Esophagus (tissue), 2 donors: ENCODE measurements around the gene TMEM175. TPM values are rescaled to one million over a fixed set of nuclear protein-coding genes. Genes with fewer than 3 reads are reported as not detected.

Experiments used
- H3K27ac ChIP-seq, 2 donors: one replicate each; pipeline ENCODE4 v1.5.1; 2013; ENCODE audit warnings: low read depth in 2 of 2, mild to moderate bottlenecking in 2 of 2, inconsistent platforms in 1 of 2, low read length in 1 of 2, moderate library complexity in 1 of 2
- H3K27me3 ChIP-seq, 2 donors: one replicate each; pipeline ENCODE4 v1.6.1; 2013; ENCODE audit warnings: low read length in 2 of 2, control low read depth in 1 of 2, mild to moderate bottlenecking in 1 of 2; ENCODE audit not compliant: insufficient read depth in 2 of 2, control insufficient read depth in 1 of 2
- H3K36me3 ChIP-seq, 2 donors: one replicate each; pipeline ENCODE4 v1.6.1; 2013; ENCODE audit warnings: low read length in 1 of 2; ENCODE audit not compliant: control insufficient read depth in 2 of 2, insufficient read depth in 2 of 2
- H3K4me1 ChIP-seq, 2 donors: one replicate each; pipeline ENCODE4 v1.6.1; 2013; ENCODE audit warnings: low read length in 1 of 2; ENCODE audit not compliant: control insufficient read depth in 2 of 2, insufficient read depth in 2 of 2
- H3K4me3 ChIP-seq, 2 donors: one replicate each; pipeline ENCODE4 v1.5.1; 2013; ENCODE audit warnings: low read length in 2 of 2, mild to moderate bottlenecking in 2 of 2, low read depth in 1 of 2, moderate library complexity in 1 of 2
- H3K9me3 ChIP-seq, 2 donors: one replicate each; pipeline ENCODE4 v1.6.1; 2013; ENCODE audit warnings: mild to moderate bottlenecking in 2 of 2, low read depth in 1 of 2, low read length in 1 of 2, moderate library complexity in 1 of 2; ENCODE audit not compliant: control insufficient read depth in 2 of 2, insufficient read depth in 1 of 2
- WGBS, 2 donors: extraction: QIAGEN DNeasy Blood & Tissue Kit; methylation state at CpG; one replicate each; pipeline ENCODE4 v1.1.7; 2013; 5-methylcytosine and 5-hydroxymethylcytosine counted together
- polyA plus RNA-seq, 2 donors: library from polyadenylated mRNA; stranded (reverse); fragments of 200-250 nt; gene quantifications; one replicate each; pipeline ENCODE4 v1.2.3, GENCODE V29; 2013
- donor health status: healthy with polysubstance abuse.
- donor health status: Bipolar disorder and iron deficiency.

TMEM175 gene
- polyA plus RNA-seq, 2 donors: 16.6 to 32.2 TPM

DNA sequence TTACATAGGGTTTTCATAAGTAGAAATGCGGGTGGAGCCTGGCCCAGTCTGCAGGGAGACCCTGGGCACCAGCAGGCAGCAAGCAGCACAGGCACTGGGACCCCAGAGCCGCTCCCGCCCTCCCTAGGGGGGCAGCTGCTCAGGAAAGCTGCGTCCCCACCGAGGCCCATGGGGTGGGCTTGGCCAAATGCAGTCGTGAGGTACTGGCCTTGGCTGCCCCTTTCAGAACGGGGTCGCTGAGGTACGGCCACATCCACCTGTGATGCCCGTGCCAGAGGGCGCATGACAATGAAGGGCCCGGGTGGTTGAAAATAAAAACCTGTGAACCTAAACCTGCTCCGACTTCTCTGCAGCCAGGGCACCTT is 16.7 kb downstream of the TMEM175 start:
- Histone ChIP-seq H3K9me3 (peaks cover 0 to 2% of the 10 kb centered on the region in 2 donors), H3K27ac (no peak overlapping the region), H3K36me3 (peaks cover 0 to 14% of the 10 kb centered on the region in 2 donors), H3K27me3 (no peaks in the 10 kb centered on the region), H3K4me3 (no peak overlapping the region), H3K4me1 (no peaks in the 10 kb centered on the region)
- 89 to 93% methylated on average over 11 to 13 of the region's 13 CpGs for WGBS, 2 donors

DNA sequence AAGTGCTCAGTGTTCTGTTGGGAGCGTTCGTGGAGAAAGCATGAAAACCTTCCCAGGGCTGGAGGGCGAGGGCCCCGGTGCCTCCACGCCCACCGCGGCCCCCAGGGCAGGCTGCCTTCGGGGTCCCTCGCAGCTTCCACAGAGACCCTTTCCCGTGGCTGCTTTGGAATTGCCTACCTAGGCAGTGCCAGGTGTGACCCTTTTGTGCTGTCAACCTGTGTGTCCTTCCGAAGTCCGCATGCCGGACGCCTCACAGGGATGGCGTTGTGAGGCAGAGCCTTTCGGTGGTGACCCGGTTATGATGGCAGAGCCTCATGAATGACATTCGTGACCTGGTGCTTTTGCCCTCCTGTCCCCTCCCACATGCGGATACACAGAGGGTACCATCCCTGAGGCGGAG is 17.4 kb downstream of the TMEM175 start:
- Histone ChIP-seq H3K9me3 (peaks cover 0 to 2% of the 10 kb centered on the region in 2 donors), H3K27me3 (no peaks in the 10 kb centered on the region), H3K4me1 (no peaks in the 10 kb centered on the region), H3K27ac (no peak overlapping the region), H3K36me3 (peaks cover 0 to 14% of the 10 kb centered on the region in 2 donors), H3K4me3 (no peak overlapping the region)
- 91% methylated on average over 20 of the region's 20 CpGs for WGBS, 2 donors

DNA sequence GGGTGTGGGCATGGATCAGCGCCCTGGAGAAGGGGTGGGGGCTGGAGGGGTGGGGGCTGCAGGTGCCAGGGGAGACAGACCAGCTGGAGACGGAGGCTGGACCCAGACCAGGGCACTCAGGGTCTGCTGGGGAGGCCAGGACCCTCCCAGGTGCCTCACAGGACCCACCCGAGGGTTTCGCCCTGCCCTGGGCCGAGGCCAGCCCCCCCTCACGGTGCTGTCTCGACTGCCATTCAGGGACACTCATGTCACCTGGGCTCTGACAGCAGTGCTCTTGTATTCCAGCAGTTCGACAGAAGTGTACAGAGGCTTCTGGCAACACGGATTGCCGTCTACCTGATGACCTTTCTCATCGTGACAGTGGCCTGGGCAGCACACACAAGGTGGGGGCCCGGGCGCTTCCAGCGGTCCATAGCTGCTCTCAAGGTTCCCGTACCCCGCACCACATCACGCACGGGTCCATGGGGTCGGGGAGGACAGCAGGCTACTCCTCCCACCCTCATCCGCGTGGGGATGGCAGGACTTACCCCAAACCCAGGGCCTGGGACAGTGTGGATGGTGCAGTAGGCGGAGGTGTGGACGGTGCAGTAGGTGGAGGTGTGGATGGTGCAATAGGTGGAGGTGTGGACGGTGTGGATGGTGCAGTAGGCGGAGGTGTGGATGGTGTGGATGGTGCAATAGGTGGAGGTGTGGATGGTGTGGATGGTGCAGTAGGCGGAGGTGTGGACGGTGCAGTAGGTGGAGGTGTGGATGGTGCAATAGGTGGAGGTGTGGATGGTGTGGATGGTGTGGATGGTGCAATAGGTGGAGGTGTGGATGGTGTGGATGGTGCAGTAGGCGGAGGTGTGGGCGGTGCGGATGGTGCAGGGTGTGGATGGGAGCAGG is 18.1 kb downstream of the TMEM175 start:
- Histone ChIP-seq H3K4me1 (no peaks in the 10 kb centered on the region), H3K27me3 (no peaks in the 10 kb centered on the region), H3K27ac (no peak overlapping the region), H3K4me3 (no peak overlapping the region), H3K9me3 (peaks cover 0 to 2% of the 10 kb centered on the region in 2 donors), H3K36me3 (peaks cover 0 to 14% of the 10 kb centered on the region in 2 donors)
- 88 to 91% methylated on average over 28 to 30 of the region's 30 CpGs for WGBS, 2 donors

DNA sequence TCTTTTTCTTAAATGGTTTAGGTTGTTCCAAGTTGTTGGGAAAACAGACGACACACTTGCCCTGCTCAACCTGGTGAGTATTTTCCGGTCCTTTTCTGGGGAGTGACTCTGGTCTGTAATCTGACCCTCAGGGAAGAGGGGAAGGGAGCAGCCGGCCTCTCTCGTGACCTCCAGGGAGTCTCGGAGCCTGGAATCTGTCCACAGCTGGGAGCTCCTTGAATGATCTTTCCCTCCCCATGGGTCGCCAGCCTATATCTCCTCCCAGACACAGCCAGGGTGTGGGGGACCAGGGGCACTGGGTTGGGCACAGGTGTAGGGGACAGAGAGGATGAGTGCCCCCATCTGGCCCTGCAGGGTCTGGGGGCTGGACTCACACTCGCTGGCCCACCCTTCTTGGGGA is 18.9 kb downstream of the TMEM175 start:
- WGBS, 2 donors: 78 to 79% methylated on average over 7 of the region's 7 CpGs
- Histone ChIP-seq H3K36me3 (peaks cover 0 to 14% of the 10 kb centered on the region in 2 donors), H3K27ac (no peak overlapping the region), H3K4me3 (no peak overlapping the region), H3K27me3 (no peaks in the 10 kb centered on the region), H3K4me1 (no peaks in the 10 kb centered on the region), H3K9me3 (peaks cover 0 to 2% of the 10 kb centered on the region in 2 donors)

DNA sequence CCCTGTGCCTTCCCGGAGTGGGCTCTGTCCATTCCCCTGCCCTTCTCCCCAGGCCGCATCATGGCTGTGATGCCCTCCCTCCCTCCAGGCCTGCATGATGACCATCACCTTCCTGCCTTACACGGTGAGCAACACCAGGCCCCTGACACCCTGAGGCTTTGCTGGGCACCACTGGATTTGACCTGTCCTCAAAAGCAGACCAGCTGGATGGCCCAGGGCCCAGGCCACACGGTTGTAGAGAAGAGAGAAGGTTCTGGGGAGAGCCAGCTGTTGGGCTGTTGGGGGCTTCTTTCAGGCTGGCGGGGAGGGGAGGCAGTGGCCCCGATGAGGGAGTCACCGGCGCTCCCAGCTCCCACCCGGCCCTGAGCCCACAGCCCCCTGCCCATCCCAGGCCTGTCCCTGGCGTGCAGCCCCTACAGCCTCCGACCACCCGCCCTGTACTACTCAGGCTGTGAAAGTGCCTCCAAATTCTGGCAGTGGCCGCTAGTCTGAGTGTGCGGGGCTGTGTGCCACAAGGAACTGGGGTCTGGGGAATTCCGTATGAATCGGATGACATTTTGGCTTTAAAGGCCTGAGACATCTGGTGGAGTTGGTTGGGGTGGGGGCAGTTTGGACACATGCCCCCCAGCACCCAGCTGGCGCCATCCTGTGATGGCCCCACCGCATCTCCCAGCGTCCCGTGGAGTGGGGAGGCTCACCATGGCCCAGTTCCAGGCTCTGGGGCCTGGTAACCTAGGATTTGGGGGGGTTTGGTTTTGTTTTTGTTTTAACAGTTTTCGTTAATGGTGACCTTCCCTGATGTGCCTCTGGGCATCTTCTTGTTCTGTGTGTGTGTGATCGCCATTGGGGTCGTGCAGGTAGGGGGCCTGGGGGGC is 19.6 kb downstream of the TMEM175 start:
- Histone ChIP-seq H3K36me3 (peaks cover 0 to 14% of the 10 kb centered on the region in 2 donors), H3K27me3 (no peaks in the 10 kb centered on the region), H3K4me1 (no peaks in the 10 kb centered on the region), H3K4me3 (no peak overlapping the region), H3K27ac (no peak overlapping the region), H3K9me3 (peaks cover 0 to 2% of the 10 kb centered on the region in 2 donors)
- 86 to 90% methylated on average over 23 of the region's 23 CpGs for WGBS, 2 donors

DNA sequence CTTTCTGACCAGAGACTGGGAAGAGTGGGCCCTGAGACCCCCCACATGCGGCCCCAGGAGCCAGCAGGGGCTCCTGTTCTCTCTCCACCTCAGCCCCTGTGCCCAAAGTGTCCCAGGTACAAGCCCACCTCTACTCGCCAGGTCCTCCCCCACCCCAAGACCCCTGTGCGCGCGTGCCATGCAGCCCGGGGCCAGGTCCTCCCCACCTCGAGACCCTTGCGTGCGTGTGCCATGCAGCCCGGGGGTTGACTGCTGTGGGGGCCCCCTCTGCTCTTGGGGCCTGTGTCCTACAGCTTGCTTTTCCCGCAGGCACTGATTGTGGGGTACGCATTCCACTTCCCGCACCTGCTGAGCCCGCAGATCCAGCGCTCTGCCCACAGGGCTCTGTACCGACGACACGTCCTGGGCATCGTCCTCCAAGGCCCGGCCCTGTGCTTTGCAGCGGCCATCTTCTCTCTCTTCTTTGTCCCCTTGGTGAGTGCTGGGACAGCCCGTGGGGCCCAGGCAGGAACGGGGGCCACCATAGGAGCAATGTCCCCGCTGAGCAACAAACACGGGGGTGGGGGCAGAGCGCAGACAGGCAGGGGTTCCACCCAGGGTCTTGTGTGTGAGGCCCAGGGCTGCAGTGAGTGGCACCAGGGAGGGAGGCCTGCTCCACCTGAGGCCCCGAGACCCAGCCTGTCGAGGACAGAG is 20.8 kb downstream of the TMEM175 start:
- Histone ChIP-seq H3K4me1 (no peaks in the 10 kb centered on the region), H3K9me3 (peaks cover 0 to 2% of the 10 kb centered on the region in 2 donors), H3K4me3 (no peak overlapping the region), H3K27me3 (no peaks in the 10 kb centered on the region), H3K27ac (no peak overlapping the region), H3K36me3 (peaks cover under 1 to 21% of the 10 kb centered on the region in 2 donors)
- 95% methylated on average over 28 of the region's 28 CpGs for WGBS, 2 donors

DNA sequence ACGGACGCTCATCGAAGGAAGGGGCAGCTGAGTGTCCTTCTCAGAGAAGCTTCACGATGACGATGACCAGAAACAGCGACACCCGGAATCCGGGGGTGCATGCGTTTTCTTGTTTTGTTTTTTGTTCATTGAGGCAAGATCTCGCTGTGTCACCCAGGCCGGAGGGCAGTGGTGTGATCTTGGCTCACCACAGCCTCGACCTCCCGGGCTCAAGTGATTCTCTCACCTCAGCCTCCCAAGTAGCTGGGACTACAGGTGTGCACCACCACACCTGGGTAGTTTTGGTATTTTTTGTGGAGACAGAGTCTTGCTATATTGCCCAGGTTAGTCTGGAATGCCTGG is 21.3 kb downstream of the TMEM175 start:
- peaks cover 0 to 1% of the 10 kb centered on the region in 2 donors for H3K9me3 ChIP-seq
- 97 to 98% methylated on average over 13 of the region's 13 CpGs for WGBS, 2 donors
- no peaks in the 10 kb centered on the region for H3K27me3 ChIP-seq
- H3K4me3 ChIP-seq: no peak overlapping the region
- no peaks in the 10 kb centered on the region for H3K4me1 ChIP-seq
- peaks cover 4 to 26% of the 10 kb centered on the region in 2 donors for H3K36me3 ChIP-seq
- no peak overlapping the region for H3K27ac ChIP-seq

DNA sequence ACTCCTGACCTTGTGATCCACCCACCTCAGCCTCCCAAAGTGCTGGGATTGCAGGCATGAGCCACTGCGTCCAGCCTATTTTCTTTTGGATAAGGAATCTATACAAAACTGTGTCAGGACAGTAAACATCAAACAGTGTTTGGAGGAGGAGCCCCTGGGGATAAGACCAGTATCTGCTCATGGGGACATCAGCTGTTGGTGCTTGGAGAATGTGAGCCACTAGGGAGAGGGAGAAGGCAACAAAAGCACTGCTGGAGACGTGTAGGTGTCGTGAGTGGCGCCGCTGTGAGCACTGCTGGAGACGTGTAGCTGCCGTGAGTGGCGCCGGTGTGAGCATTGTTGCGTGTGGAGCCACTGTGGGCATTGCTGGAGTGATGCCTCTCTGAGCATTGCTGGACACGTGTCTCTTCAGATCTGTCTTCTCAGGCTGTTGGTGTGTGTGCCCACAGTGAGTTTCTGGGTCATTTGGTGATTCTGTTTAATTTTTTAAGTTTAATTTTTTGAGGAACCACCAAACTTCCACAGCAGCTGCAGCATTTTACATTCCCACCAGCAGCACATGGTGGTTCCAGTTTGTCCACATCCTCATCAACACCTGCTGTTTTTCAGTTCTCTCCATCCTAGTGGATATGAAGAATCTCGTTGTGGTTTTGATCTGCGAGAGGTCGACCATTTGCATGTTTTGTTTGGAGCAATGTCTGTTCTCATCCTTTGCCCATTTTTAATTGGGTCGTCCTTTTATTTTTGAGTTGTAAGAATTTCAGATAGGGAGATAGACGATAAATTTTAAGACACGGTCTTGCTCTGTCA is 22.2 kb downstream of the TMEM175 start:
- Histone ChIP-seq H3K36me3 (peaks cover 5 to 31% of the 10 kb centered on the region in 2 donors), H3K27ac (no peak overlapping the region), H3K4me1 (no peaks in the 10 kb centered on the region), H3K9me3 (no peaks in the 10 kb centered on the region), H3K27me3 (no peaks in the 10 kb centered on the region), H3K4me3 (no peak overlapping the region)
- WGBS, 2 donors: 93 to 94% methylated on average over 17 of the region's 17 CpGs
